Neural cell (in vitro differentiated cells): ENCODE results near the gene SPDEF. TPM values are rescaled to one million over a fixed set of nuclear protein-coding genes. Genes with fewer than 3 reads are reported as not detected.

Experiments used
- H2AFZ ChIP-seq: fragments of 200-600, 300-800 bp; sonication (generic), shearing (Covaris generic); 2 replicates; pipeline ENCODE4 v1.6.0; 2014; ENCODE audit warnings: low read depth, mild to moderate bottlenecking, antibody characterized with exemption, low read length, moderate library complexity
- H3F3A ChIP-seq: fragments of 200-600 bp; shearing (Covaris generic); 2 replicates; pipeline ENCODE4 v1.6.1; 2016; ENCODE audit warnings: mild to moderate bottlenecking, moderate library complexity, mixed read lengths, antibody characterized with exemption, low read length; ENCODE audit not compliant: insufficient read depth, poor library complexity, severe bottlenecking
- H3K27ac ChIP-seq: fragments of 200-600, 300-800 bp; sonication (generic), shearing (Covaris generic); 2 replicates; pipeline ENCODE4 v1.5.1; 2014; ENCODE audit warnings: mild to moderate bottlenecking, low read length, moderate library complexity
- H3K27me3 ChIP-seq: fragments of 300-800, 200-600 bp; sonication (generic), shearing (Covaris generic); 2 replicates; pipeline ENCODE4 v1.6.0; 2014; ENCODE audit warnings: mild to moderate bottlenecking, low read depth, low read length, moderate library complexity; ENCODE audit not compliant: insufficient read depth
- H3K36me3 ChIP-seq: fragments of 300-800, 200-600 bp; sonication (generic), shearing (Covaris generic); 2 replicates; pipeline ENCODE4 v1.5.1; 2014; ENCODE audit warnings: mild to moderate bottlenecking, antibody characterized with exemption, low read length, moderate library complexity; ENCODE audit not compliant: insufficient read depth
- H3K4me2 ChIP-seq: fragments of 300-800, 200-600 bp; sonication (generic), shearing (Covaris generic); 2 replicates; pipeline ENCODE4 v1.6.0; 2014; ENCODE audit warnings: mild to moderate bottlenecking, low read length
- H3K4me3 ChIP-seq: fragments of 300-800, 200-600 bp; sonication (generic), shearing (Covaris generic); 2 replicates; pipeline ENCODE4 v1.5.1; 2014; ENCODE audit warnings: mild to moderate bottlenecking, low read length, moderate library complexity
- H3K79me2 ChIP-seq: fragments of 200-600 bp; shearing (Covaris generic); replicated peaks from 2 replicates; pipeline ENCODE4 v1.6.0; 2014; ENCODE audit warnings: mild to moderate bottlenecking, low read length, moderate library complexity; ENCODE audit not compliant: insufficient read depth
- H3K9ac ChIP-seq: fragments of 300-800, 200-600 bp; sonication (generic), shearing (Covaris generic); 2 replicates; pipeline ENCODE4 v1.6.1; 2016; ENCODE audit warnings: mild to moderate bottlenecking, low read length, mixed read lengths
- H3K9me2 ChIP-seq: fragments of 200-600 bp; shearing (Covaris generic); 2 replicates; pipeline ENCODE4 v1.6.1; 2016; ENCODE audit warnings: mild to moderate bottlenecking, low read length, mixed read lengths; ENCODE audit not compliant: insufficient read depth
- H3K9me3 ChIP-seq: fragments of 200-600, 300-800 bp; sonication (generic), shearing (Covaris generic); 2 replicates; pipeline ENCODE4 v1.6.1; 2016; ENCODE audit warnings: mild to moderate bottlenecking, mixed run types, low read length, moderate library complexity, mixed read lengths
- H4K20me1 ChIP-seq: fragments of 200-600 bp; shearing (Covaris generic); 2 replicates; pipeline ENCODE4 v1.6.1; 2016; ENCODE audit warnings: mild to moderate bottlenecking, mixed run types; ENCODE audit not compliant: insufficient read depth
- CTCF ChIP-seq: fragments of 450-650 bp; IDR thresholded peaks from 2 replicates; pipeline ENCODE4 v1.5.1; 2014; ENCODE audit warnings: antibody characterized with exemption, mild to moderate bottlenecking, moderate library complexity; ENCODE audit not compliant: poor library complexity, severe bottlenecking
- EP300 ChIP-seq: fragments of 450-650 bp; conservative IDR thresholded peaks from 2 replicates; pipeline ENCODE4 v1.6.1; 2014; ENCODE audit warnings: antibody characterized with exemption, mild to moderate bottlenecking, moderate library complexity; ENCODE audit not compliant: poor library complexity, severe bottlenecking
- EZH2 ChIP-seq: fragments of 200-600, 300-800 bp; shearing (Covaris generic), sonication (generic); IDR thresholded peaks from 2 replicates; pipeline ENCODE4 v1.6.1; 2014; ENCODE audit warnings: antibody characterized with exemption, low read length, borderline replicate concordance, mild to moderate bottlenecking; ENCODE audit not compliant: insufficient read depth, poor library complexity, severe bottlenecking
- MXI1 ChIP-seq: fragments of 450-650 bp; conservative IDR thresholded peaks from 2 replicates; pipeline ENCODE4 v1.6.1; 2014; ENCODE audit warnings: antibody characterized with exemption, mild to moderate bottlenecking; ENCODE audit not compliant: poor library complexity, severe bottlenecking
- POLR2AphosphoS5 ChIP-seq: IDR thresholded peaks from 2 replicates; pipeline ENCODE4 v1.6.1; 2012
- RAD21 ChIP-seq: fragments of 450-650 bp; conservative IDR thresholded peaks from 2 replicates; pipeline ENCODE4 v1.6.1; 2014; ENCODE audit warnings: antibody characterized with exemption, mild to moderate bottlenecking, moderate library complexity
- REST ChIP-seq: IDR thresholded peaks from 2 replicates; pipeline ENCODE4 v1.6.1; 2012; ENCODE audit warnings: borderline replicate concordance
- SMC3 ChIP-seq: fragments of 450-650 bp; conservative IDR thresholded peaks from 2 replicates; pipeline ENCODE4 v1.6.1; 2014; ENCODE audit warnings: antibody characterized with exemption, mild to moderate bottlenecking, moderate library complexity; ENCODE audit not compliant: poor library complexity
- TAF1 ChIP-seq: IDR thresholded peaks from 2 replicates; pipeline ENCODE4 v1.6.1; 2012; ENCODE audit warnings: low read depth
- polyA plus RNA-seq: library from polyadenylated mRNA; depleted of rRNA; stranded (reverse); fragments of >200 nt; gene quantifications from 2 replicates; pipeline ENCODE4 v1.2.3, GENCODE V29; 2014

SPDEF gene
- polyA plus RNA-seq, 1 donor from 2014 or later, result 0.36 TPM

GRCh38 chr6:34561227-34561530 is 5.0 kb upstream of the SPDEF start:
- no peaks in the 10 kb centered on the region for H3F3A ChIP-seq
- TF ChIP-seq RAD21, result no peak
- no peak for TF ChIP-seq POLR2AphosphoS5
- TF ChIP-seq EP300, result no peak
- H3K9me2 ChIP-seq, result no peaks in the 10 kb centered on the region
- no peaks in the 10 kb centered on the region for H3K79me2 ChIP-seq
- no peaks in the 10 kb centered on the region for H3K36me3 ChIP-seq
- H3K4me2 ChIP-seq, result no peak overlapping the region
- H3K27ac ChIP-seq, result no peak overlapping the region
- H2AFZ ChIP-seq, result no peak overlapping the region
- H4K20me1 ChIP-seq, result no peaks in the 10 kb centered on the region
- H3K4me3 ChIP-seq, result no peak overlapping the region
- H3K9ac ChIP-seq, result no peak overlapping the region
- no peaks in the 10 kb centered on the region for H3K9me3 ChIP-seq
- H3K27me3 ChIP-seq, result no peaks in the 10 kb centered on the region

- Histone ChIP-seq H4K20me1 (no peaks in the 10 kb centered on the region), H3K27me3 (no peaks in the 10 kb centered on the region), H3K4me3 (no peak overlapping the region), H2AFZ (no peak overlapping the region), H3K36me3 (no peaks in the 10 kb centered on the region), H3K9me2 (no peaks in the 10 kb centered on the region), H3K79me2 (no peaks in the 10 kb centered on the region), H3F3A (no peaks in the 10 kb centered on the region), H3K4me2 (no peak overlapping the region), H3K9me3 (no peaks in the 10 kb centered on the region), H3K27ac (no peak overlapping the region), H3K9ac (no peak overlapping the region)
- TF ChIP-seq MXI1 (no peak), EZH2 (no peak), EP300 (no peak), SMC3 (no peak), TAF1 (no peak), POLR2AphosphoS5 (no peak), REST (no peak), CTCF (no peak), RAD21 (no peak)
Measured at GRCh38 chr6:34560366-34561226, 4.5 kb upstream of the SPDEF start.
